Fibroblast of mammary gland (primary cell): ENCODE measurements around the gene TBC1D14.
"Not testable (repeated sequence)": the region's sequence is repeated elsewhere in the genome, so short reads cannot be mapped to it uniquely, and the experiment has no call there.

Source experiments
- DNase-seq: peaks from one replicate; pipeline ENCODE4 v3.0.0-alpha.2; 2010; ENCODE audit warnings: low read depth
- H3K4me3 ChIP-seq: 2 replicates; pipeline ENCODE4 v1.5.1; 2011; ENCODE audit warnings: low read depth, mild to moderate bottlenecking, low read length, moderate library complexity; ENCODE audit not compliant: control insufficient read depth
- CTCF ChIP-seq: conservative IDR thresholded peaks from 2 replicates; pipeline ENCODE4 v1.5.1; 2011; ENCODE audit warnings: low read depth, low read length, inconsistent platforms; ENCODE audit not compliant: control insufficient read depth, insufficient read depth

Gene TBC1D14

DNA sequence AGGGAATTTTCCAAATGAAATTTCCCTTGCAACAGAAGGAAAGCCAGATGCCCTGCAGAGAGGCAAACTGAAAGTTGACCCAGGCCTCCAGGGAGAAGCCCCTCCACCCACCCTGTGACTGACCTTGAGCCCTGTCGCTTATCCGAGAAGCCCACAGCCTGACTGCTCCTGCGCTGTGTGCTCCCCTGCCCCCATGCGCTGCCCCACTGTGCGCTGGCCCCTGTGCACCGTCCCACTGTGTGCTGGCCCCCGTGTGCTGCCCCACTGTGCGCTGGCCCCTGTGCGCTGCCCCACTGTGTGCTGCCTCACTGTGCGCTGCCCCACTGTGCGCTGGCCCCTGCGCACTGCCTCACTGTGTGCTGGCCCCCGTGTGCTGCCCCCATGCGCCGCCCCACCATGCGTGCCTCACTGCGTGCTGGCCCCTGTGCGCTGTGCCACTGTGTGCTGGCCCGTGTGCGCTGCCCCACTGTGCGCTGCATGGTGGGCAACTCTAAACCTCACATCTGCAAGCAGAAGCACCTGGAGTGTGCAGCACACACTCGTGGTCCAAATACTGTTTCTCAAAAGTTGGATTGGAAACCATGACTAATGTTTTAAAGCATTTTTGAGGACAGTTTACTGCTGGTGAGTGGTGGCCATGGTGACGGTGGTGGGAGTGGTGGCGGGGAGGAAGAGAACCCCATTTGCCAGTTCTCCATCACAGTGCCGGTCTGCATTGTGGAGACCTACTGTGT is 166.5 kb downstream of the TBC1D14 start:
- TF ChIP-seq CTCF, result no peak
- no peak for DNase-seq
- no peak overlapping the region for H3K4me3 ChIP-seq

DNA sequence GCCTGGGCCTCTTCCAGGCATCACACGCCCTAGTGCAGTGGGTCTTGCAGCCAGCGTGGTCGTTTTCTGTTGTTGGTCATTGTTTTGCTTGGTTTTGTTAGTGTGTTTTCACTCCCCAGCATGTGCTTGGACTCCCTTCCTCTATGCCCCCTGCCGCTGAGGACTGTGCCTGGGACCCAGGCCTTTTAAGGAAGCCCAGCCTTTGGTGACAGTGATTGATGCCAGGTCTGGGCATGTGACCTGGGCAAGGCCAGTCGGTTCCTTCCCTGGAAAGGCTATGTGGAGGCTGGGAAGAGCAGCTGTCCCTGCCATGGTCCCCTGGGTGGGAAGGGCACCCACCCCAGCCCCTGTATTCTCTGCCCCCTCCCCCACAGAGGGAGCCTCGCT is 167.1 kb downstream of the TBC1D14 start:
- no peak for TF ChIP-seq CTCF
- no peak overlapping the region for H3K4me3 ChIP-seq
- no peak for DNase-seq

DNA sequence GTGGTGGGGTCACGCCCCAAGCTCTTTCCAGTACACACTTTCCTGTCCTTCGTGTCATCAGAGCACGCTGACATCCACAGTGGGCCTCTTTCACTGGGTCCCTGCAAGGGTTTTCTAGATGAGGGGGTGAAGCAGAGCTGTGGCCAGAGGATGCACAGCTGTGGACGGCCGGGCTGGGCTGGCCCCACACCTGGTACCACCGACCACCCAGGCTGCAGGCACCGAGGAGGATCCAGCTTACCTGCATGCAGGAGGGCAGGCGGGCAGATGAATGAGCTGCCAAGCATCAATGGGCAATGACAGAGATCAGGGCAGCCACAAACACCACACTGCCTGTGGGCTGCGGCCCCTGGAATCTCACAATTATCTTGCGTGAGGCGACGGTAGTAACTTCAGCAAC is 167.7 kb downstream of the TBC1D14 start:
- H3K4me3 ChIP-seq, result no peak overlapping the region
- no peak for TF ChIP-seq CTCF

DNA sequence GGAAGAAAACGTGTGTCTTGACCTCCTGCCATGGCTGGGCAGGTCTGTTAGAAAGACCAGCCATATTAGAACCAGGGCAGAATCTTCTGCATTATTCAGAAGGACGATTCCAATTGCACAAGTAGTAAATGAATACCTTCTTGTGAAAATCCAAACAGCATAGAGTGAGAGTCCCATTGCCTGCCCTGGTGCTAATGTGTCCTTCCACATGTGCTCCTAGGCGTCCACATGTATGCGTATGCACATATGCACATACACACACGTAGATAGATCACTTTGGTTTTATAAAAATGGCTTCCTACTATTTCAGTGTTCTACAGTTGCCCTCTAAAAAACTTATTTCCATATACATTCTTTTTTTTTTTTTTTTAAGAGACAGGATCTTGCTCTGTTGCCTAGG is 168.4 kb downstream of the TBC1D14 start:
- no peak overlapping the region for H3K4me3 ChIP-seq
- DNase-seq, result no peak
- TF ChIP-seq CTCF, result no peak

More for the DNA sequence above, 167.7 kb downstream of the TBC1D14 start:
- no peak for DNase-seq

DNA sequence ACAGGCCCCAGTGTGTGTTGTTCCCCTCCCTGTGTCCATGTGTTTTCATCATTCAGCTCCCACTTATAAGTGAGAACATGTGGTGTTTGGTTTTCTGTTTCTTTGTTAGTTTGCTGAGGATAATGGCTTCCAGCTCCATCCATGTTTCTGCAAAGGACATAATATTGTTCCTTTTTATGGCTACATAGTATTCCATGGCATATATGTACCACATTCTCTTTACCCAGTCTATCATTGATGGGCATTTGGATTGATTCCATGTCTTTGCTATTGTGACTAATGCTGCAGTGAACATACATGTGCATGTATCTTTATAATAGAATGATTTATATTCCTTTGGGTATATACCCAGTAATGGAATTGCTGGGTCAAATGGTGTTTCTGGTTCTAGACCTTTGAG is 169.9 kb downstream of the TBC1D14 start:
- not testable (repeated sequence) for DNase-seq

DNA sequence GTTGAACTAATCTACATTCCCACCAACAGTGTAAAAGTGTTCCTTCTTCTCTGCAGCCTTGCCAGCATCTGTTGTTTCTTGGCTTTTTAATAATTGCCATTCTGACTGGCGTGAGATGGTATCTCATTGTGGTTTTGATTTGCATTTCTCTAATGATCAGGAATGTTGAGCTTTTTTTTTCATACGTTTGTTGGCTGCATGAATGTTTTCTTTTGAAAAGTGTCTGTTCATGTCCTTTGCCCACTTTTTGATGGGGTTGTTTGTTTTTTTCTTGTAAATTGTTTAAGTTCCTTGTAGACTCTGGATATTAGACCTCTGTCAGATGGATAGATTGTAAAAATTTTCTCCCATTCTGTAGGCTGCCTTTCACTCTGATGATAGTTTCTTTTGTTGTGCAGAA is 170.3 kb downstream of the TBC1D14 start:
- not testable (repeated sequence) for DNase-seq, H3K4me3 ChIP-seq

More for the DNA sequence above, 169.9 kb downstream of the TBC1D14 start:
- not testable (repeated sequence) for H3K4me3 ChIP-seq
